ENCODE measurements around the gene NCMAP. TPM values are rescaled to one million over a fixed set of nuclear protein-coding genes. Genes with fewer than 3 reads are reported as not detected.

Gene NCMAP
- total and polyA plus RNA-seq, 2 of the 4 experiments (the other 2 are of a cell fraction) = not detected

DNA sequence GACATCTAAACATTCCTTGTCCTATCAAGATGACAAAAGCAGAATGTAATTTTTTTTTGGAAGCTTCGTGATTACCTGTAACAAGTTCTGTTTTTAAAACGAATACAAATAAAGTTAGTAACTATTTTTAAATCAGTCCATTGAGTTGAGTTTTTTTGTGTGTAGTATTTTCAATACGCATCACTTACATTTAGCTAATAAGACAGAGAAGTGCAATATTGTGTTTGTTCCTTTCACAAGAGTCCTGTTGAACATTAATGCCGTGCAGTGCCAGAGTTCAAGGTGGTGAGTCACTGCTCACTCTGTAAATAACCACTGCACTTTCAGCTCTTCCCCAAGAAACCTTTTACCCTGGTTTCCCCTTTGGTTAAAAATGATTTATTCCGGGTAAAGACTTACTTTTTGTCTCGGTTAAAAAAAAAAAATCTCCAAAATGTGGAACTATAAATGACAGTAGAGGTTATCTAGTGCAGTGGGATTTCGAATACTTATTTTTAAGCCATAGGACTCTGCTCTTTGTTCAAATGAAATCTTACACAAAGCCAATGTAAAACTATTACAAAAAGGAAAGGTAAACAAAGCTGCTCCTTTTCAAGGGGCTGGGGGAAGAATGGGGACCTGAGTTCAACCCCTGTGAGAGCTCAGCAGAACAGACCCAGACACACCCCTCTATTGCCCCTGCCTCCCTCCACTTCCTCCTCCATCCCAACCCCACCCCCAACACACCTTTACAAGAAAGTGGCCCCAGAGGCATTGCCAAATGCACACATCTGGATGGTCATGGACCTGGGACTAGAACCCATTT is 14.8 kb upstream of the NCMAP start (continued):
- TF ChIP-seq, protein P1, sequence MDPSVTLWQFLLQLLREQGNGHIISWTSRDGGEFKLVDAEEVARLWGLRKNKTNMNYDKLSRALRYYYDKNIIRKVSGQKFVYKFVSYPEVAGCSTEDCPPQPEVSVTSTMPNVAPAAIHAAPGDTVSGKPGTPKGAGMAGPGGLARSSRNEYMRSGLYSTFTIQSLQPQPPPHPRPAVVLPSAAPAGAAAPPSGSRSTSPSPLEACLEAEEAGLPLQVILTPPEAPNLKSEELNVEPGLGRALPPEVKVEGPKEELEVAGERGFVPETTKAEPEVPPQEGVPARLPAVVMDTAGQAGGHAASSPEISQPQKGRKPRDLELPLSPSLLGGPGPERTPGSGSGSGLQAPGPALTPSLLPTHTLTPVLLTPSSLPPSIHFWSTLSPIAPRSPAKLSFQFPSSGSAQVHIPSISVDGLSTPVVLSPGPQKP (IDR thresholded peaks at IDR 0.05; ENCODE audit: borderline replicate concordance, low read depth, low read length) = no peak
- TF ChIP-seq MXI1 (IDR thresholded peaks at IDR 0.05; ENCODE audit: borderline replicate concordance, low read depth, low read length) = no peak
